HTR-8/SVneo (cell line): ENCODE results near the gene KLHL33.

Source experiments
- DNase-seq: peaks from one replicate; pipeline ENCODE4 v3.0.0; 2011; ENCODE audit warnings: low spot score, mixed read lengths; ENCODE audit not compliant: insufficient read length
- FAIRE-seq: peaks from 2 replicates; lab custom pipeline; 2011; peaks lifted over from hg19 to GRCh38; lab: Jason Lieb, UNC

The KLHL33 gene

GRCh38 chr14:20417250-20418186 is 18.4 kb downstream of the KLHL33 start:
- no peak for FAIRE-seq
- DNase-seq, result no peak

- FAIRE-seq (no peak), DNase-seq (no peak)
Measured at GRCh38 chr14:20416223-20416622, 19.7 kb downstream of the KLHL33 start.

GRCh38 chr14:20415782-20416206 is 20.2 kb downstream of the KLHL33 start:
- FAIRE-seq, result no peak

GRCh38 chr14:20413744-20414082 is 22.3 kb downstream of the KLHL33 start:
- DNase-seq, result no peak
- FAIRE-seq, result no peak

More at GRCh38 chr14:20415782-20416206, 20.2 kb downstream of the KLHL33 start:
- peak; percentile 48 for DNase-seq

GRCh38 chr14:20412876-20413743 is 22.9 kb downstream of the KLHL33 start, which contains the start of gene TEP1:
Gene TEP1, minus strand, starts transcription at chr14:20413501. Its CDS starts 5,062 bp downstream, at chr14:20408439.
- no peak for FAIRE-seq

GRCh38 chr14:20412411-20412810 is 23.6 kb downstream of the KLHL33 start:
- FAIRE-seq (no peak), DNase-seq (no peak)

More at GRCh38 chr14:20412876-20413743, 22.9 kb downstream of the KLHL33 start, which contains the start of gene TEP1:
- peak; percentile 68 for DNase-seq

- DNase-seq (no peak), FAIRE-seq (no peak)
Measured at GRCh38 chr14:20409226-20409625, 26.7 kb downstream of the KLHL33 start.

GRCh38 chr14:20403521-20403920 is 32.4 kb downstream of the KLHL33 start:
- no peak for DNase-seq
- no peak for FAIRE-seq

- no peak for DNase-seq
- no peak for FAIRE-seq
Measured at GRCh38 chr14:20400965-20401593, 34.9 kb downstream of the KLHL33 start.

GRCh38 chr14:20400589-20400964 is 35.4 kb downstream of the KLHL33 start:
- FAIRE-seq (no peak), DNase-seq (no peak)

GRCh38 chr14:20397511-20397910 is 38.5 kb downstream of the KLHL33 start:
- FAIRE-seq, result no peak
- DNase-seq, result no peak

- FAIRE-seq (no peak), DNase-seq (no peak)
Measured at GRCh38 chr14:20391505-20391904, 44.5 kb downstream of the KLHL33 start.

GRCh38 chr14:20388159-20388558 is 47.8 kb downstream of the KLHL33 start:
- no peak for FAIRE-seq
- no peak for DNase-seq

GRCh38 chr14:20387576-20387975 is 48.4 kb downstream of the KLHL33 start:
- DNase-seq (no peak), FAIRE-seq (no peak)

- no peak for FAIRE-seq
Measured at GRCh38 chr14:20386276-20386855, 49.6 kb downstream of the KLHL33 start.

GRCh38 chr14:20384886-20385285 is 51.1 kb downstream of the KLHL33 start:
- DNase-seq (no peak), FAIRE-seq (no peak)

More at GRCh38 chr14:20386276-20386855, 49.6 kb downstream of the KLHL33 start:
- no peak for DNase-seq

- DNase-seq, result no peak
- no peak for FAIRE-seq
Measured at GRCh38 chr14:20384321-20384720, 51.6 kb downstream of the KLHL33 start.

- no peak for DNase-seq
- FAIRE-seq, result no peak
Measured at GRCh38 chr14:20383636-20384035, 52.3 kb downstream of the KLHL33 start.

- no peak for DNase-seq
- no peak for FAIRE-seq
Measured at GRCh38 chr14:20383032-20383431, 52.9 kb downstream of the KLHL33 start.

- no peak for FAIRE-seq
- no peak for DNase-seq
Measured at GRCh38 chr14:20382526-20382925, 53.4 kb downstream of the KLHL33 start.
